Osteoblast (primary cell): ENCODE data around the gene CFAP157. TPM values are rescaled to one million over a fixed set of nuclear protein-coding genes. Genes with fewer than 3 reads are reported as not detected.

Experiments used
- DNase-seq: peaks from one replicate; pipeline ENCODE4 v3.0.0; 2011; ENCODE audit warnings: low spot score, mixed read lengths; ENCODE audit not compliant: insufficient read length; ENCODE audit errors: missing footprints
- H2AFZ ChIP-seq: 2 replicates; pipeline ENCODE4 v1.6.0; 2011; ENCODE audit warnings: mild to moderate bottlenecking, low read length
- H3K27ac ChIP-seq: 2 replicates; pipeline ENCODE4 v1.5.1; 2011; ENCODE audit warnings: mild to moderate bottlenecking, low read depth, low read length, moderate library complexity
- H3K27me3 ChIP-seq: 2 replicates; pipeline ENCODE4 v1.6.0; 2012; ENCODE audit warnings: mild to moderate bottlenecking, control low read depth, inconsistent platforms, low read length, moderate library complexity; ENCODE audit not compliant: insufficient read depth
- H3K36me3 ChIP-seq: 2 replicates; pipeline ENCODE4 v1.5.1; 2011; ENCODE audit warnings: mild to moderate bottlenecking, low read length, control low read depth, moderate library complexity; ENCODE audit not compliant: insufficient read depth
- H3K4me1 ChIP-seq: 2 replicates; pipeline ENCODE4 v1.5.1; 2011; ENCODE audit warnings: mild to moderate bottlenecking, low read length, control low read depth, moderate library complexity; ENCODE audit not compliant: insufficient read depth
- H3K4me2 ChIP-seq: 2 replicates; pipeline ENCODE4 v1.6.0; 2011; ENCODE audit warnings: mild to moderate bottlenecking, low read length; ENCODE audit not compliant: insufficient read depth
- H3K4me3 ChIP-seq: fragments of 200-600 bp; sonication (generic); 3 replicates; pipeline ENCODE4 v1.5.1; 2012; ENCODE audit warnings: mild to moderate bottlenecking, low read length, inconsistent platforms; ENCODE audit not compliant: insufficient read depth
- H3K79me2 ChIP-seq: 2 replicates; pipeline ENCODE4 v1.6.0; 2012; ENCODE audit warnings: mild to moderate bottlenecking, low read length, control low read depth, inconsistent platforms; ENCODE audit not compliant: insufficient read depth
- H3K9me3 ChIP-seq: 2 replicates; pipeline ENCODE4 v1.5.1; 2011; ENCODE audit warnings: low read depth, low read length, control low read depth
- H4K20me1 ChIP-seq: 2 replicates; pipeline ENCODE4 v1.6.0; 2012; ENCODE audit warnings: mild to moderate bottlenecking, low read length, control low read depth; ENCODE audit not compliant: insufficient read depth
- CTCF ChIP-seq: IDR thresholded peaks from 2 replicates; pipeline ENCODE4 v1.5.1; 2011; ENCODE audit warnings: mild to moderate bottlenecking, low read depth, low read length, moderate library complexity; ENCODE audit errors: extremely low read depth
- total RNA-seq: library from RNA; depleted of rRNA; stranded (reverse); fragments of >200 nt; gene quantifications from 2 replicates; pipeline ENCODE4 v1.2.3, GENCODE V29; 2012

CFAP157 gene
- total RNA-seq, 1 donor: not detected

DNA sequence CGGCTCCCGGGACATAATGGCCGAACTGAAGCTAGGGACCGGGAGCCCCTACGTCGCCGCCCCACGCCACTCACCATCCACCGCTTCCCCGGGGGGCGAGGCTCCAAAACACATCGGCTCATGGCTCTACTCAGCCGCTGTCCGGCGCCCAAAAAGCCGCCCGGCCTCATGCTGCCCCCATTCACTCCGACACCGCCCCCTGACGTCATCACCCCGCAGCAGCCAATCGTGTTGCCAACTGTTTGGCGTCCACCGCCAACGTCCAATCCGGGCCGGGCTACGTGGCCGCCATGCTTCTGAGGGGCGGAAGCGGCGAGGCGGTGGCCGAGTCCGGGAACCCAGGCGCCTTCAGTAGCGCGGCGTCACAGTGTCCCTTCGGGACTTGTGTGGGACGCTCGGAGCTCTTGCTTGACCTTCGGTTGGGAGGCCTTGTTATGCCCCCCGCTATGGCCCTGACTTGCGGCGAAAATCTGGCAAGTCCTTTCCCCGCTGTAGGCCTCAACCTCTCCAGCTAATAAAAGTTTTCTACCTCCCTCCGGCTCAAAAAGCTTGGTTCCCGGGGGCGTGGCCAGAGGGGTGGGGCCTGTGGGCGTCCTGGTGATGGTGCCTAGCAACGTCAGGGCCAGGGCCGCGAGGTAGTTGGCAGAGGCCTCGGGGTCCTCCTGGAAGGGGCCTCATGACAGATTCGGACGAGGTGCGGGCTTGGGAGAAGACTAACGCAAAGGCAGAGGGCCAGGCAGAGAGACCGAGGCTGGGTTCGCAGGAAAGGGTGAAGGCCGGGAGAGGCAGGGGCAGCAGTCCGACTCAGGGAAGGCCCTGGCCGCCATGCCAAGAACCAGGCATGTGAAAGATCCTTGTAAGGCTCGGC lies 8.9 kb downstream of the CFAP157 start, which contains the start of the genes PTRH1 and TTC16:
Gene PTRH1, minus strand, starts transcription at position 194 of the 868 bp plus-strand sequence. Its CDS starts 24 bp downstream, at position 170.
Gene TTC16, plus strand, starts transcription at position 610 of the 868 bp plus-strand sequence. Its CDS starts 67 bp downstream, at position 677.
- peak; percentile 100 for DNase-seq
- Histone ChIP-seq H3K4me2 (peak within 1 kb of the TSS; percentile 95), H3K4me3 (peak within 1 kb of the TSS; percentile 86), H3K9me3 (no peaks in the 10 kb centered on the region), H3K36me3 (no peaks in the 10 kb centered on the region), H2AFZ (peak within 1 kb of the TSS; percentile 99), H4K20me1 (peaks cover 15% of the 10 kb centered on the region), H3K79me2 (peaks cover 17% of the 10 kb centered on the region), H3K27ac (peak within 1 kb of the TSS; percentile 82), H3K27me3 (no peaks in the 10 kb centered on the region), H3K4me1 (peaks cover 9% of the 10 kb centered on the region)
- no peak for TF ChIP-seq CTCF

DNA sequence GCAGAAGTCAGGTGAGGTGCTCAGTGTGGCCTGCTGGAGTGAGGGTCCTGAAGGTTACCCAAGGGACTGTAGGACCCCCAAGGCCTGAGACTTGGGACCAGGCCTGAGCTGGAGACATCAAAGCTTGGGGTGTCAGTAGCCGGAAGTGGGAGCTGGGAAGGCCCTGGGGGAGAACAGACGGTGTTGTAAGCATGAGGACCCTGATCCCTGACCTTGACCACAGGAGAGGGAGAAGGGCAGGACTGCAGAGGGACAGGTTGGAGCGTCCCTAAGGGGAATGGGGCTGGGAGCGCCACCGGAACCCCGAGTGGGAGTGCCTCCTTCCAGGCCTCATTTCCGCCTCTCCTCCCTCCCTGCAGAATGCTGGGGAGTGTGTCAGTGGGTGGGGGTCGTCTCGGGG lies 9.6 kb downstream of the CFAP157 start:
- Histone ChIP-seq H2AFZ (peak overlapping the region; percentile 99), H3K36me3 (no peaks in the 10 kb centered on the region), H3K27ac (peak overlapping the region; percentile 82), H3K27me3 (no peaks in the 10 kb centered on the region), H3K79me2 (peaks cover 17% of the 10 kb centered on the region), H3K4me2 (peak overlapping the region; percentile 95), H4K20me1 (peaks cover 15% of the 10 kb centered on the region), H3K4me1 (peaks cover 9% of the 10 kb centered on the region), H3K4me3 (peak overlapping the region; percentile 86), H3K9me3 (no peaks in the 10 kb centered on the region)
- peak; percentile 29 for DNase-seq
- TF ChIP-seq CTCF: no peak

DNA sequence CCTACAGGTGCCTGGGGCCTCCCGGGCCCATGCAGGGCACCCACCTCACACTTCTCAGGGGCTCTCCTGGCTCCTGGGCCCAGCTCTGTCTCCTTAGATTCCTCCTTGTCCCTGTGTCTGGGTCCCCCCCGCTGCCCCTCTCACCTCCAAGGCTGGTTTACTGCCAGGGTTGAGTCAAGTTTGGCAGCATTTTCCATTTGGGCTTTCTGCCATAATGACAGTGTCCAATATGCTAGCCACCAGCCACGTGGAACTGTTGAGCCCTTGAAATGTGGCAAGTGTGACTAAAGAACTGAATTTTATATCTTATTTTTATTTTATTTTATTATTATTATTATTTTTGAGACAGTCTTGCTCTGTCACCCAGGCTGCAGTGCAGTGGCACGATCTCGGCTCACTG lies 11.0 kb downstream of the CFAP157 start:
- peaks cover 11% of the 10 kb centered on the region for H4K20me1 ChIP-seq
- no peaks in the 10 kb centered on the region for H3K27me3 ChIP-seq
- no peak overlapping the region for H3K27ac ChIP-seq
- no peaks in the 10 kb centered on the region for H3K9me3 ChIP-seq
- no peak for DNase-seq
- H3K4me3 ChIP-seq: no peak overlapping the region
- H2AFZ ChIP-seq: no peak overlapping the region
- H3K36me3 ChIP-seq: no peaks in the 10 kb centered on the region
- no peak overlapping the region for H3K4me2 ChIP-seq
- peaks cover 14% of the 10 kb centered on the region for H3K79me2 ChIP-seq
- peaks cover 9% of the 10 kb centered on the region for H3K4me1 ChIP-seq
- TF ChIP-seq CTCF: no peak

DNA sequence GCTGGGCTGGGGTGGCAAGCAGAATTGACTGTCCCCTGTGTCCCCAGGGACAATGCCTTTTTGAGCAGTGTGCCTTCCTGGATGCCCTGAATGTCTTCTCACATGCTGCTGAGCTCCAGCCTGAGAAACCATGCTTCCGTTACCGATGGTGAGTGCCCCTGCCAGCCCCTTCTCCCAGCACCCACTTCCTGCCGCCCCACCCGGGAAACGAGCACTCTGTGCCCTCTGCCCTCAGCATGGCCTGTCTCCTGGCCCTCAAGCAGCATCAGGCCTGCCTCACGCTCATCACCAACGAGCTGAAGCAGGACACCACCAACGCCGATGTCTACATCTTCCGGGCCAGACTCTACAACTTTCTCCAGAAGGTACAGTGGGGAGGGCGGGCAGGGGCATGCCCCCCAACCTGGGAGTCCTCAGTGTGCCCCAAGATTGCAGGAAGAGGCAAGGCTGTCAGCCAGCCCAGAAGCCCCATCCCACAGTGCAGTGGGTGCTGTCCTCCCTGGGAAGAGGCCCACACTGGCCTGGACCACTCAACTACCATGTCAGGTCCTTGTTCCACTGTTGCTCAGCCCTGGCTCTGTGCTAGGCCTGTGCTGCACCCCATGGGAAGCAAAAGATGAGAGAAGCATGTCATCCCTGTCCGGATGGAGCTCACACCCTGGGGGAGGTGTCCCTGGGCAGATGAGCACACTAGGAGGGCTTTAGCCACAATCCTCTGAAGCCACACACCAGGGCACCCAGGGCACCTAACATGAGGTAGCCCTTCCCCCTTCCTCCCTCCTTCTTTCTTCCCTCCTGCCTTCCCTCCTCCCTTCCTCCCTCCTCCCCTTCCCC lies 13.5 kb downstream of the CFAP157 start:
- no peaks in the 10 kb centered on the region for H3K9me3 ChIP-seq
- no peak overlapping the region for H2AFZ ChIP-seq
- H4K20me1 ChIP-seq: peaks cover 4% of the 10 kb centered on the region
- H3K36me3 ChIP-seq: no peaks in the 10 kb centered on the region
- peaks cover 20% of the 10 kb centered on the region for H3K4me1 ChIP-seq
- H3K27me3 ChIP-seq: no peaks in the 10 kb centered on the region
- no peak overlapping the region for H3K4me3 ChIP-seq
- no peak overlapping the region for H3K27ac ChIP-seq
- TF ChIP-seq CTCF: no peak
- H3K4me2 ChIP-seq: no peak overlapping the region
- peaks cover under 1% of the 10 kb centered on the region for H3K79me2 ChIP-seq
- DNase-seq: peak; percentile 11
